ENCODE data around the gene PLEKHJ1. TPM values are rescaled to one million over a fixed set of nuclear protein-coding genes. Genes with fewer than 3 reads are reported as not detected.

PLEKHJ1 gene
- total and polyA plus RNA-seq, 2 of the 8 experiments (the other 6 are each of a cell fraction or from before 2014, with no cell fraction given): 135 to 187 TPM

DNA sequence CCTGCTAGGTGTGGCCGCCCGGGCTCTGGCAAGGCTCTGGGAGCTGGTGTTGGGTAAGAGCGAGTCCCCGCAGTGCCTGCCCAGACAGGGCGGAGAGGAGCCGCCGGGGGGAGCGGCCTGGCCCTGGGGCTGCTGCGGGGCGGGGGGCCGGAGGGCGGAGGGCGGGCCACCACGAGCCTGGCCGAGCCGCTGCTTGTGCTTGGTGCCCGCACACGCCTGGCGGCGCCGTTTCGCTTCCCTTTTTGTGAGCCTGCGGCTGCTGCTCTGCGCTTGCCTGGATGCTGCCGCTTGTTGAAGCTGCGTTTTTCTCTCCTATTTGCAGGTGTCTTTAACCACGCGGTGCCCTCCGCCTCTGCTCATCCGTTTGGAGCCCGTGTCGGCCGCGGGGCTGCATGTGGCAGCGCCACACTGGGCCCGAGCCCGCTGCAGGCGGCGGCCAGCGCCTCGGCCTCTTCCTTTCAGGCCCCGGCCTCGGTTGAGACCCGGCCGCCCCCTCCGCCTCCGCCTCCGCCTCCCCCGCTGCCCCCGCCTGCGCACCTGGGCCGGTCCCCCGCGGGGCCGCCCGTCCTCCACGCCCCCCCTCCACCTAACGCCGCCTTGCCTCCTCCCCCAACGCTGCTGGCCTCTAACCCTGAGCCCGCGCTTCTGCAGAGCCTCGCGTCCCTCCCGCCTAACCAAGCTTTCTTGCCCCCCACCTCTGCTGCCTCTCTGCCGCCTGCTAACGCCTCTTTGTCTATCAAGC lies 8.5 kb downstream of the PLEKHJ1 start:
- Histone ChIP-seq H3K4me3 (ENCODE audit: extremely low read depth in 1 of 4, insufficient read depth in 2 of 4, low read depth in 3 of 4, low read length in 4 of 4) (no peak overlapping the region), H2BK12ac (ENCODE audit: low read depth, low read length) (no peak overlapping the region), H3K27ac (ENCODE audit: low read depth, low read length) (no peak overlapping the region), H3K56ac (replicated peaks; ENCODE audit: insufficient read length, low read depth, low read length) (no peak overlapping the region), H4K8ac (ENCODE audit: extremely low read depth, insufficient read depth, low read length) (0 out of 2 replicates have a peak overlapping the region, but pooled peaks have one; percentile 51), H4K91ac (replicated peaks; ENCODE audit: insufficient read length, low read length) (no peak overlapping the region), H3K14ac (ENCODE audit: insufficient read length) (no peak overlapping the region), H3K23me2 (ENCODE audit: low read depth, low read length) (no peaks in the 10 kb centered on the region), H2BK120ac (replicated peaks; ENCODE audit: low read depth, low read length) (no peak overlapping the region), H3K4ac (replicated peaks; ENCODE audit: insufficient read length, low read depth, low read length) (no peak overlapping the region), H3K27me3 (replicated peaks in 1 of 4; ENCODE audit: control insufficient read depth in 3 of 4, extremely low read depth in 1 of 4, insufficient read depth in 3 of 4, low read length in 3 of 4) (no peaks in the 10 kb centered on the region), H2BK5ac (ENCODE audit: low read depth, low read length) (no peak overlapping the region), H2AFZ (ENCODE audit: low read length) (no peak overlapping the region), H3K23ac (ENCODE audit: insufficient read length) (no peak overlapping the region), H3K4me2 (ENCODE audit: insufficient read depth in 1 of 2, low read depth in 2 of 2, low read length in 2 of 2) (no peak overlapping the region), H3K18ac (ENCODE audit: extremely low read depth, low read length) (no peak overlapping the region), H3K9ac (replicated peaks in 1 of 4; ENCODE audit: extremely low read depth in 1 of 4, low read depth in 3 of 4, low read length in 3 of 4) (no peak overlapping the region), H4K20me1 (replicated peaks in 1 of 2; ENCODE audit: control insufficient read depth in 1 of 2, insufficient read depth in 2 of 2, low read length in 2 of 2) (peaks cover 0 to 16% of the 10 kb centered on the region in 2 experiments), H2BK20ac (ENCODE audit: low read length) (no peak overlapping the region), H3K9me3 (ENCODE audit: insufficient read depth in 2 of 2, low read depth in 1 of 2, low read length in 1 of 2) (no peaks in the 10 kb centered on the region), H3K4me1 (replicated peaks in 1 of 4; ENCODE audit: control insufficient read depth in 3 of 4, insufficient read depth in 4 of 4, low read length in 3 of 4) (no peaks in the 10 kb centered on the region), H4K5ac (ENCODE audit: insufficient read length, low read depth, low read length) (no peak overlapping the region), H3K79me1 (ENCODE audit: low read depth, low read length) (no peaks in the 10 kb centered on the region), H3K36me3 (ENCODE audit: control insufficient read depth in 2 of 4, insufficient read depth in 4 of 4, low read length in 3 of 4) (peaks cover 0 to 49% (median 14%) of the 10 kb centered on the region in 4 experiments), H2AK5ac (ENCODE audit: low read depth, low read length) (no peak overlapping the region), H3K79me2 (ENCODE audit: control insufficient read depth in 1 of 2, insufficient read depth in 2 of 2, low read length in 2 of 2) (no peaks in the 10 kb centered on the region), H2BK15ac (ENCODE audit: low read length) (no peak overlapping the region)
- ChIA-PET POLR2A (ENCODE audit: partially characterized antibody) (interaction anchor here (0.6 to 6.3 kb wide), 8 partner anchors 6 to 100 kb away, joined by 3 to 61 read pairs (median 6); partner anchors contain the start of genes AMH and PLEKHJ1), CTCF (ENCODE audit: partially characterized antibody) (interaction anchor here (0.6 to 4.4 kb wide), 6 partner anchors 9 to 108 kb away, joined by 3 to 19 read pairs (median 4); no protein-coding TSS in a partner anchor)
- WGBS, 2 experiments (ENCODE audit: extremely low coverage in 1 of 2, insufficient coverage in 1 of 2, insufficient read length in 1 of 2, insufficient replicate concordance in 2 of 2, low coverage in 1 of 2, low lambda C conversion rate in 2 of 2, missing lambda C conversion rate in 1 of 2): 97% methylated on average over 25 of the region's 67 CpGs; no CpG with 5 or more reads in 1 of the 2 experiments
- no peak for DNase-seq (ENCODE audit: low read depth in 1 of 2, low spot score in 2 of 2)
- no peak for FAIRE-seq
- TF ChIP-seq SUZ12 (IDR thresholded peaks at IDR 0.05; ENCODE audit: low read length) (no peak), MAFK (IDR thresholded peaks at IDR 0.05; ENCODE audit: low read depth, low read length) (no peak), CHD1 (IDR thresholded peaks at IDR 0.05; ENCODE audit: low read depth, low read length) (no peak)
